GM06990 (cell line): ENCODE results near the gene IL20RA.

Experiments
- DNase-seq: peaks from one replicate; pipeline ENCODE4 v3.0.0-alpha.2; 2011; ENCODE audit not compliant: insufficient read length; ENCODE audit errors: extremely low read depth
- H3K27me3 ChIP-seq: replicated peaks from 2 replicates; pipeline ENCODE4 v1.6.0; 2011; ENCODE audit warnings: low read length; ENCODE audit not compliant: control insufficient read depth, insufficient read depth
- H3K36me3 ChIP-seq: 2 replicates; pipeline ENCODE4 v1.5.1; 2011; ENCODE audit warnings: low read length; ENCODE audit not compliant: control insufficient read depth, insufficient read depth
- H3K4me3 ChIP-seq: replicated peaks from 2 replicates; pipeline ENCODE4 v1.5.1; 2011; ENCODE audit warnings: low read depth, mild to moderate bottlenecking, control low read depth, low read length
- TF ChIP-seq, protein P1 (sequence below): IDR thresholded peaks from 2 replicates; pipeline ENCODE4 v1.5.1; 2011; ENCODE audit warnings: low read length, control low read depth, mild to moderate bottlenecking, inconsistent platforms; ENCODE audit not compliant: insufficient read depth, poor library complexity, severe bottlenecking

IL20RA gene

DNA sequence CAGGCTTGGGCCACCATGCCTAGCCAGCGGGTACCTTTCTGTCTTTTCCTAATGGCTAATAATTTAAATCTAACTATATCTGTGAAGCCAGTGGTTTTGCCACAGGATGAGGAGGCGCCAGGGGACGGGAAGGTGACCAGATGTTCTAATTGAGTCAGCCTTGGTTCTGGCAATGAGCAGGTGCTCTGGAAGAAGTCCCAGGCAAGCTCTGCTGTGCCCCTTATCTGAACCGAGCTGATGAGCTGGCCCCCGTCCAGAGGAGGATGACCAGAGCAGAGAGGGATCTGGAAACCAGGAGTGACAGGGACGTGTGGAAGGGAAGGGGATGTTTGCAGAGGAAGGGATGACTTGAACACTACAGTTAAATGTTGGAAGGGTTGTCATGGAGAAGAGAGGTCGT is 75.9 kb downstream of the IL20RA start:
- H3K4me3 ChIP-seq = no peak overlapping the region
- no peak for DNase-seq
- H3K27me3 ChIP-seq = no peaks in the 10 kb centered on the region; the same call in 1 of the 2 replicates
- TF ChIP-seq, protein P1, sequence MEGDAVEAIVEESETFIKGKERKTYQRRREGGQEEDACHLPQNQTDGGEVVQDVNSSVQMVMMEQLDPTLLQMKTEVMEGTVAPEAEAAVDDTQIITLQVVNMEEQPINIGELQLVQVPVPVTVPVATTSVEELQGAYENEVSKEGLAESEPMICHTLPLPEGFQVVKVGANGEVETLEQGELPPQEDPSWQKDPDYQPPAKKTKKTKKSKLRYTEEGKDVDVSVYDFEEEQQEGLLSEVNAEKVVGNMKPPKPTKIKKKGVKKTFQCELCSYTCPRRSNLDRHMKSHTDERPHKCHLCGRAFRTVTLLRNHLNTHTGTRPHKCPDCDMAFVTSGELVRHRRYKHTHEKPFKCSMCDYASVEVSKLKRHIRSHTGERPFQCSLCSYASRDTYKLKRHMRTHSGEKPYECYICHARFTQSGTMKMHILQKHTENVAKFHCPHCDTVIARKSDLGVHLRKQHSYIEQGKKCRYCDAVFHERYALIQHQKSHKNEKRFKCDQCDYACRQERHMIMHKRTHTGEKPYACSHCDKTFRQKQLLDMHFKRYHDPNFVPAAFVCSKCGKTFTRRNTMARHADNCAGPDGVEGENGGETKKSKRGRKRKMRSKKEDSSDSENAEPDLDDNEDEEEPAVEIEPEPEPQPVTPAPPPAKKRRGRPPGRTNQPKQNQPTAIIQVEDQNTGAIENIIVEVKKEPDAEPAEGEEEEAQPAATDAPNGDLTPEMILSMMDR = no peak
- no peaks in the 10 kb centered on the region for H3K36me3 ChIP-seq

DNA sequence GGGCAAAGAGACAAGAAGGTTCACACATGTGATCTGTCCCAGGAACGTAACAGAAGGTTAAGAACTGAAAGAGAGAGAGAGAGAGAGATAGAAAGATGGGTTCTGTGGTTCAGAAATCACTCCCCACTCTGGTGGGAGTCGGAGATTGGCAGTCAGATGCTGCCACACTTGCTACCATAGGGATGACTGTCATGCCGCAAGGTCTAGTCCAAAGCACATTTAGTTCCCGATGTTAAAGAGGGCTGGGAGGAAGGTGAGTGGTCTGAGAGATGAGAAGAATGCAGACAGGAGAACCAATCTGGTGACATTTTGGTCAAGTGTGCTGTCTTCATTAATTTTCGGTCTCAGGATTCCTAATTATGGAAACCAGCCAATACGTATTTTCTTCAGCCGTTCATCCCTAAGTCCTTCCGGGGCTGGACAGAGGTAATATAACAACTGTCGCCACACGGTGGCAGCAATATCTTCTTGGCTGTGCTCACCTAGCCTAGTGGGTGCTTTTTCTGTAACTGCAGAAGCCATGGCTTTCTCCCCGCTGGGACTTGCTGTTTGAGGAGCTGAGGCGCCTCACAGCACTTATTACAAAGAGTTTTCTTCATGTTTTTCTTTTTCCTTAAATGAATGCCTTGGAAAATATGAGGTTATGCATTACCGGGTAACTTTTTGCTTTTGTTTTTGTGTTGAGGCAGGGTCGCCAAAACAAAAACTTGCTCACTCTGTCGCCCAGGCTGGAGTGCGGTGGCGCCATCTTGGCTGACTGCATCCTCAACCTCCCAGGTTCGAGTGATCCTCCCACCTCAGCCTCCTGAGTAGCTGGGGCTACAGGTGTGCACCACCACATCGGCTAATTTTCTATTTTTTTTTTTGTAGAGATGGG is 76.7 kb downstream of the IL20RA start:
- DNase-seq = no peak
- no peaks in the 10 kb centered on the region; the same call in 1 of the 2 replicates for H3K27me3 ChIP-seq
- TF ChIP-seq, protein P1 = peak; percentile 70
- H3K36me3 ChIP-seq = no peaks in the 10 kb centered on the region
- H3K4me3 ChIP-seq = no peak overlapping the region

DNA sequence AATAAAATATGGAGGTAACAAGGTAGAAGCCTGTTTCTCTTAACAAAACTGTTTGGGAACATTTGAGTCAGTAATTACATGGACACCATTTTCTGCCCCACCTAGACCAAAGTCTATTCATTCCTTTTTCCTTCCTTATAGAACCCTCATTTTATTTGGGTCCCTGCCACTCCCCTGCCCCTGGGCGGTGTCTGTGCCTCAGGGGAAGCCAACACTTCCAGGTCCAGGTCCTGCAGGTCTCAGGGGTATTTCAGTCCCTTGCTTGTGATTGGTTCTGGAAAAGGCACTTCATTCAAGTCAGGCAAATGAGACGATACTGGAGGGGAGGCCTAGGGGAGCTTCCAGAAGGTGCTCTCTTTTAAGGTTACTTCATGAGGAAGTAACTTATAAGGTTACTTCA is 80.4 kb downstream of the IL20RA start:
- DNase-seq = no peak
- TF ChIP-seq, protein P1 = no peak
- no peaks in the 10 kb centered on the region for H3K36me3 ChIP-seq
- no peak overlapping the region for H3K4me3 ChIP-seq
- H3K27me3 ChIP-seq = no peaks in the 10 kb centered on the region

DNA sequence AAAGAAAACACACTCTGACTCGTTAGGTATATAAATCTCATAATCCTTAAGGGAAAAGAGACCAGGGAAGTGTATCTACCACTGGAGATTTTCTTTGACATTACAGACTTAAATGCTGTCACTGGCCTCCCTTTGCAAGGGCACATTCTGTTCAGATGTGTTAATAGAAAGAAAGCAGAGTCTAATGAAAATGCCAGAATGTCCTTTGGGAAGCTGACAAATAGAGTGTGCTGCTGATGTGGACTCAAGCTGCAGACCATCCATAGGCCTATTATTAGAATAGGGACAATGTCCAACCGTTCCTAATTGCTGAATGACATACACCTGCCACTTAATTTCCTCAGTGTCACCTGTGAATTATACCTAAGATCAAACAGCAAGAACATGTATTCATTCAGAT is 81.5 kb downstream of the IL20RA start:
- TF ChIP-seq, protein P1 = no peak
- no peaks in the 10 kb centered on the region for H3K36me3 ChIP-seq
- DNase-seq = no peak
- H3K4me3 ChIP-seq = no peak overlapping the region
- H3K27me3 ChIP-seq = no peaks in the 10 kb centered on the region

DNA sequence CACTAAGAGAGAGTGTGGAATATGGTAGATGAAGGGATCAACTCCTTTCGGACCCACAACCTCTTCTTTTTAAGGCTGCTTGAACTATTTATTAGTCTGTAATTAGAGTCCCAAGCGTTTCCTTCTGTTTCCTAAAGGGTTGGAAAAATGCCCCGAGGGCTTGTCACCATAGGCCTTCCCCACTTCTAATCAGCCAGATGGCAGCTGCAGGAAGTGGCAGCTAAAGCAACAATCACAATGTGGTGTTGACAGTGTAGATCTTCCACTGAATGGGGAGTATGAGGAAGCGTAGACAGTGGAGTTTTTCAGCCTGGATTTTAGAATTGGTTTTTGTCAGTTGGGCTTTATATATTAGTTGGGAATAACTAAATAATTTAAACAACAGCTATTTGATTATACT is 82.1 kb downstream of the IL20RA start:
- no peak for DNase-seq

More for the DNA sequence above, 82.1 kb downstream of the IL20RA start:
- H3K4me3 ChIP-seq = no peak overlapping the region
- H3K36me3 ChIP-seq = no peaks in the 10 kb centered on the region
- H3K27me3 ChIP-seq = no peaks in the 10 kb centered on the region
- TF ChIP-seq, protein P1 = no peak
